Neuronal stem cell (in vitro differentiated cells): ENCODE data around the gene CD274.
"Not testable (repeated sequence)": the region's sequence is repeated elsewhere in the genome, so short reads cannot be mapped to it uniquely, and the experiment has no call there.

ENCODE experiments used
- DNase-seq: peaks from one replicate; pipeline ENCODE4 v3.0.0-alpha.2; 2013; ENCODE audit warnings: low spot score
- H2AFZ ChIP-seq: one replicate; pipeline ENCODE4 v1.6.1; 2013; ENCODE audit warnings: mild to moderate bottlenecking, low read length, inconsistent platforms
- H2AK5ac ChIP-seq: 2 replicates; pipeline ENCODE4 v1.6.1; 2013; ENCODE audit warnings: low read depth, mild to moderate bottlenecking, inconsistent platforms, low read length, moderate library complexity, mixed read lengths
- H2BK120ac ChIP-seq: 2 replicates; pipeline ENCODE4 v1.6.1; 2013; ENCODE audit warnings: low read depth, mild to moderate bottlenecking, inconsistent platforms, low read length, moderate library complexity, mixed read lengths
- H2BK12ac ChIP-seq: one replicate; pipeline ENCODE4 v1.6.1; 2013; ENCODE audit warnings: low read length, inconsistent platforms
- H2BK15ac ChIP-seq: 2 replicates; pipeline ENCODE4 v1.6.1; 2013; ENCODE audit warnings: mild to moderate bottlenecking, low read length, inconsistent platforms, mixed read lengths
- H2BK5ac ChIP-seq: one replicate; pipeline ENCODE4 v1.6.1; 2013; ENCODE audit warnings: inconsistent platforms, mild to moderate bottlenecking, low read length, moderate library complexity
- H3K14ac ChIP-seq: one replicate; pipeline ENCODE4 v1.6.1; 2013; ENCODE audit warnings: low read length, inconsistent platforms
- H3K18ac ChIP-seq: 2 replicates; pipeline ENCODE4 v1.6.1; 2013; ENCODE audit warnings: low read length, inconsistent platforms
- H3K23ac ChIP-seq: 2 replicates; pipeline ENCODE4 v1.6.1; 2013; ENCODE audit warnings: low read depth, mild to moderate bottlenecking, mixed read lengths, low read length, inconsistent platforms; ENCODE audit not compliant: poor library complexity
- H3K27ac ChIP-seq: replicated peaks from 3 replicates; pipeline ENCODE4 v1.5.1; 2013; ENCODE audit warnings: low read length, inconsistent platforms
- H3K27me3 ChIP-seq, 3 experiments: 2 replicates each; pipeline ENCODE4 v1.6.1; 2013; ENCODE audit warnings: low read length in 3 of 3, mild to moderate bottlenecking in 2 of 3, inconsistent platforms in 1 of 3, low read depth in 1 of 3, mixed read lengths in 1 of 3, moderate library complexity in 1 of 3; ENCODE audit not compliant: control insufficient read depth in 3 of 3, insufficient read depth in 3 of 3
- H3K36me3 ChIP-seq, 2 donors: replicated peaks in 1 of 2; 2 replicates each; pipeline ENCODE4 v1.6.1; 2013; ENCODE audit warnings: low read length in 2 of 2; ENCODE audit not compliant: control insufficient read depth in 2 of 2, insufficient read depth in 2 of 2
- H3K4ac ChIP-seq: 2 replicates; pipeline ENCODE4 v1.6.1; 2013; ENCODE audit warnings: inconsistent platforms, mild to moderate bottlenecking, low read length, moderate library complexity
- H3K4me1 ChIP-seq, 2 donors: 1 replicate in 1 of 2; 2 replicates in 1 of 2; pipeline ENCODE4 v1.6.1; 2013; ENCODE audit warnings: low read length in 2 of 2, low read depth in 1 of 2; ENCODE audit not compliant: control insufficient read depth in 2 of 2, insufficient read depth in 1 of 2
- H3K4me2 ChIP-seq: one replicate; pipeline ENCODE4 v1.6.1; 2013; ENCODE audit warnings: mild to moderate bottlenecking, low read length, inconsistent platforms; ENCODE audit not compliant: insufficient read depth, poor library complexity, severe bottlenecking
- H3K4me3 ChIP-seq, 2 donors: 2 replicates each; pipeline ENCODE4 v1.5.1; 2013; ENCODE audit warnings: low read length in 2 of 2, mild to moderate bottlenecking in 2 of 2, inconsistent platforms in 1 of 2, moderate library complexity in 1 of 2
- H3K79me1 ChIP-seq: one replicate; pipeline ENCODE4 v1.6.1; 2013; ENCODE audit warnings: low read depth, mild to moderate bottlenecking, inconsistent platforms, low read length, moderate library complexity
- H3K9ac ChIP-seq: one replicate; pipeline ENCODE4 v1.6.1; 2013; ENCODE audit warnings: mild to moderate bottlenecking, low read depth, low read length, inconsistent platforms; ENCODE audit not compliant: poor library complexity
- H3K9me3 ChIP-seq, 2 donors: replicated peaks in 1 of 2; 2 replicates each; pipeline versions ENCODE3 to v1.6.1; 2013; ENCODE audit warnings: low read length in 2 of 2, mild to moderate bottlenecking in 2 of 2, inconsistent platforms in 1 of 2, low read depth in 1 of 2, mixed read lengths in 1 of 2, moderate library complexity in 1 of 2; ENCODE audit not compliant: control insufficient read depth in 2 of 2, insufficient read depth in 1 of 2
- H4K8ac ChIP-seq: one replicate; pipeline ENCODE4 v1.6.1; 2013; ENCODE audit warnings: low read depth, mild to moderate bottlenecking, inconsistent platforms, low read length, moderate library complexity
- H4K91ac ChIP-seq: one replicate; pipeline ENCODE4 v1.6.1; 2013; ENCODE audit warnings: low read length, low read depth, mild to moderate bottlenecking, inconsistent platforms; ENCODE audit not compliant: poor library complexity
- WGBS, 2 donors: extraction: QIAGEN DNeasy Blood & Tissue Kit; methylation state at CpG; one replicate each; pipeline ENCODE4 v1.1.7; 2013; ENCODE audit warnings: missing lambda C conversion rate in 2 of 2, mixed read lengths in 1 of 2; ENCODE audit not compliant: insufficient read length in 2 of 2, insufficient replicate concordance in 1 of 2; ENCODE audit errors: extremely low coverage in 2 of 2; 5-methylcytosine and 5-hydroxymethylcytosine counted together

CD274 gene

DNA sequence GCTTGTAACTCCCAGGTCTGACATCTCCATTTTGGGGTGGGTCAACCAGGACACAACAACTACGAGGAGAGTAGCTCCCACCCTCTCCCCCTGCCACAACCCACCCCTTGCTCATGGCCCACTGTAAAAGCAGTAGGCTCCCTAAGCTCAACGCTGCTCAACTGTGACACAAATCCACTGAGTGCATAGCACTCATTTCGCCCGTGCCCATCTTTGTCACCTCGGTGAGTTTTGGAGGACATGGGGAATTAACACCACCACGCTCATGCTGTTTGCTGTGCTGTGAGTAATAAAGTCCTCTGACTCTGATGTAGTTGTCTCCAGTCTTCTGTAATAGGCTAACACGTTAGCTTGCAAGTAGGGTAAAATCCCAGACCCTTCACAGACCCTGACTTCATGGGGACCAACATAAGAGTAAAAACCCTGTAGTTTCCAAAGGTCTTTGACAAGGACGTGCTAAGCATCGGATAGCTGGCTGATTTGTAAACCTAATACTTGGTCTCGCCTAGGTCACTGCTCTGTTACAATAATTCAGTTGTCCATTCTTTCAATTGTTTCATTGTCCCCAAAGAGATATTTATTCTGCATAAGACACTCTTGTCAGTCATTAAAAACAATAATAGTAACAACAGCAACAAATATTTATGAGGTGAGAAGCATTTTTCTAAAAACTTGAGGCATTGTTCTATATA, 20.3 kb upstream of the CD274 start:
- H4K8ac ChIP-seq, result no peak overlapping the region
- H3K4ac ChIP-seq, result no peak overlapping the region
- no peaks in the 10 kb centered on the region for H3K4me1 ChIP-seq
- H2BK120ac ChIP-seq, result no peak overlapping the region
- no peaks in the 10 kb centered on the region for H3K79me1 ChIP-seq
- no peak overlapping the region for H3K14ac ChIP-seq
- WGBS, 2 donors, result no CpG with 5 or more reads among the region's 10 CpGs
- no peak overlapping the region for H3K4me2 ChIP-seq
- H3K9ac ChIP-seq, result no peak overlapping the region
- H3K27me3 ChIP-seq, result no peaks in the 10 kb centered on the region
- no peak overlapping the region for H2AFZ ChIP-seq
- no peak overlapping the region for H3K18ac ChIP-seq
- no peak overlapping the region for H2AK5ac ChIP-seq
- no peak overlapping the region for H2BK5ac ChIP-seq
- H3K4me3 ChIP-seq, result no peak overlapping the region
- no peak overlapping the region for H2BK12ac ChIP-seq
- no peak for DNase-seq
- H4K91ac ChIP-seq, result no peak overlapping the region
- no peak overlapping the region for H3K23ac ChIP-seq
- H3K36me3 ChIP-seq, result peaks cover 4 to 18% of the 10 kb centered on the region in 2 donors
- H3K9me3 ChIP-seq, result peaks cover 0 to 2% of the 10 kb centered on the region in 2 donors
- H3K27ac ChIP-seq, result no peak overlapping the region
- H2BK15ac ChIP-seq, result no peak overlapping the region

DNA sequence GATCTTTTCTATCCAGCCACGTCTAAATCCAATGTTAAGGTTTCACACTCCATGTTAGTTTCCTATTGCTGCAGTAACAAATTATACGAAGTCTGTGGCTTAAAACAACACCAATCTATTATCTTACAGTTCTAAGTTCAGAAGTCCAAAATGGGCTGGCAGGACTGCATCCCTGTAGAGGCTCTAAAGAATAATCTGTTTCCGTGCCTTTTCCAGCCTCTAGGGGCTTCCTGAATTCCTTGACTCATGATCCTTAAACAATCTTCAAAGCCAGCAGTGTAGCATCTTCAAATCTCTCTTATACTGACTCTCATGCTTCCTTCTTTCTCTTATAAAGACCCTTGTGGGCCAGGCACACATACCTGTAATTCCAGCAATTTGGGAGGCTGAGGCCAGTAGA, 19.4 kb upstream of the CD274 start:
- no peak overlapping the region for H2AK5ac ChIP-seq
- DNase-seq, result no peak

DNA sequence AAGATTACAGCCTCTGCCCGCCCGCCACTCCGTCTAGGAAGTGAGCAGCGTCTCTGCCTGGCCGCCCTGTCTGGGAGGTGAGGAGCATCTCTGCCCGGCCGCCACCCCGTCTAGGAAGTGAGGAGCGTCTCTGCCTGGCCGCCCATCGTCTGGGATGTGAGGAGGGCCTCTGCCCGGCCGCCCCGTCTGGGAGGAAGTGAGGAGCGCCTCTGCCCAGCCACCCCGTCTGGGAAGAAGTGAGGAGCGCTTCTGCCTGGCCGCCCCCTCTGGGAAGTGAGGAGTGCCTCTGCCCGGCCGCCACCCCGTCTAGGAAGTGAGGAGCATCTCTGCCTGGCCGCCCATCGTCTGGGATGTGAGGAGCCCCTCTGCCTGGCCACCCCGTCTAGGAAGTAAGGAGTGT, 17.5 kb upstream of the CD274 start:
- not testable (repeated sequence) for H3K79me1 ChIP-seq, H3K27ac ChIP-seq, H3K23ac ChIP-seq, H3K4me1 ChIP-seq, H4K8ac ChIP-seq, H2BK12ac ChIP-seq, H2BK15ac ChIP-seq, H3K27me3 ChIP-seq, H4K91ac ChIP-seq, H3K18ac ChIP-seq, H3K4ac ChIP-seq, H3K4me2 ChIP-seq, H2AK5ac ChIP-seq, H3K9me3 ChIP-seq, H3K4me3 ChIP-seq, H2BK120ac ChIP-seq, H3K14ac ChIP-seq, H3K9ac ChIP-seq, DNase-seq, H2AFZ ChIP-seq, H2BK5ac ChIP-seq
- no CpG with 5 or more reads among the region's 24 CpGs for WGBS, 2 donors
- peaks cover 7 to 28% of the 10 kb centered on the region in 2 donors for H3K36me3 ChIP-seq

More for the DNA sequence above, 19.4 kb upstream of the CD274 start:
- Histone ChIP-seq H3K9me3 (peaks cover 2 to 8% of the 10 kb centered on the region in 2 donors), H3K4me1 (no peaks in the 10 kb centered on the region), H3K27ac (no peak overlapping the region), H3K14ac (no peak overlapping the region), H3K27me3 (no peaks in the 10 kb centered on the region), H4K91ac (no peak overlapping the region), H3K4ac (no peak overlapping the region), H2BK15ac (no peak overlapping the region), H3K36me3 (peaks cover 7 to 26% of the 10 kb centered on the region in 2 donors), H2AFZ (no peak overlapping the region), H4K8ac (no peak overlapping the region), H3K4me3 (no peak overlapping the region), H2BK120ac (no peak overlapping the region), H3K9ac (no peak overlapping the region), H2BK12ac (no peak overlapping the region), H3K79me1 (no peaks in the 10 kb centered on the region), H3K4me2 (no peak overlapping the region), H2BK5ac (no peak overlapping the region), H3K23ac (no peak overlapping the region), H3K18ac (no peak overlapping the region)
- no CpG with 5 or more reads among the region's 3 CpGs for WGBS, 2 donors

DNA sequence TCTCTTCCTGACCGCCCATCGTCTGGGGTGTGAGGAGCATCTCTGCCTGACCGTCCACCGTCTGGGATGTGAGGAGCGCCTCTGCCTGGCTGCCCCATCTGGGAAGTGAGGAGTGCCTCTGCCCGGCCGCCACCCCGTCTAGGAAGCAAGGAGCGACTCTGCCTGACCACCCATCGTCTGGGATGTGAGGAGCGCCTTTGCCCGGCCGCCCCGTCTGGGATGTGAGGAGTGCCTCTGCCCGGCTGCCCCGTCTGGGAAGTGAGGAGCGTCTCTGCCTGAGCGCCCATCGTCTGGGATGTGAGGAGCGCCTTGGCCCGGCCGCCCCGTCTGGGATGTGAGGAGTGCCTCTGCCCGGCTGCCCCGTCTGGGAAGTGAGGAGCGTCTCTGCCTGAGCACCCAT, 17.0 kb upstream of the CD274 start:
- H4K8ac ChIP-seq, H2AFZ ChIP-seq, H3K4me1 ChIP-seq, H2BK12ac ChIP-seq, H2BK120ac ChIP-seq, H3K18ac ChIP-seq, H3K14ac ChIP-seq, H3K9me3 ChIP-seq, H3K4me2 ChIP-seq, H2AK5ac ChIP-seq, H3K4me3 ChIP-seq, H3K9ac ChIP-seq, H3K79me1 ChIP-seq, H3K4ac ChIP-seq, H3K27ac ChIP-seq, H4K91ac ChIP-seq, H3K27me3 ChIP-seq, H2BK15ac ChIP-seq, H2BK5ac ChIP-seq, DNase-seq, H3K23ac ChIP-seq: not testable (repeated sequence)
- WGBS, 2 donors, result no CpG with 5 or more reads among the region's 26 CpGs
- H3K36me3 ChIP-seq, result peaks cover 7 to 28% of the 10 kb centered on the region in 2 donors
